Mammary epithelial cell (primary cell): ENCODE results near the gene ENDOV.

Source experiments
- EZH2 ChIP-seq: IDR thresholded peaks from 2 replicates; pipeline ENCODE4 v1.6.1; 2012; ENCODE audit warnings: low read length, inconsistent platforms, borderline replicate concordance
- TF ChIP-seq, protein P1 (sequence below), 2 donors: IDR thresholded peaks in 1 of 2; conservative IDR thresholded peaks in 1 of 2; 2 replicates each; pipeline ENCODE4 v1.5.1; 2011 to 2012; ENCODE audit warnings: inconsistent platforms in 2 of 2, low read length in 2 of 2, mild to moderate bottlenecking in 2 of 2, control low read depth in 1 of 2, low read depth in 1 of 2; ENCODE audit not compliant: insufficient read depth in 1 of 2; ENCODE audit errors: extremely low read depth in 1 of 2

- TF ChIP-seq, protein P1, sequence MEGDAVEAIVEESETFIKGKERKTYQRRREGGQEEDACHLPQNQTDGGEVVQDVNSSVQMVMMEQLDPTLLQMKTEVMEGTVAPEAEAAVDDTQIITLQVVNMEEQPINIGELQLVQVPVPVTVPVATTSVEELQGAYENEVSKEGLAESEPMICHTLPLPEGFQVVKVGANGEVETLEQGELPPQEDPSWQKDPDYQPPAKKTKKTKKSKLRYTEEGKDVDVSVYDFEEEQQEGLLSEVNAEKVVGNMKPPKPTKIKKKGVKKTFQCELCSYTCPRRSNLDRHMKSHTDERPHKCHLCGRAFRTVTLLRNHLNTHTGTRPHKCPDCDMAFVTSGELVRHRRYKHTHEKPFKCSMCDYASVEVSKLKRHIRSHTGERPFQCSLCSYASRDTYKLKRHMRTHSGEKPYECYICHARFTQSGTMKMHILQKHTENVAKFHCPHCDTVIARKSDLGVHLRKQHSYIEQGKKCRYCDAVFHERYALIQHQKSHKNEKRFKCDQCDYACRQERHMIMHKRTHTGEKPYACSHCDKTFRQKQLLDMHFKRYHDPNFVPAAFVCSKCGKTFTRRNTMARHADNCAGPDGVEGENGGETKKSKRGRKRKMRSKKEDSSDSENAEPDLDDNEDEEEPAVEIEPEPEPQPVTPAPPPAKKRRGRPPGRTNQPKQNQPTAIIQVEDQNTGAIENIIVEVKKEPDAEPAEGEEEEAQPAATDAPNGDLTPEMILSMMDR (conservative IDR thresholded peaks at IDR 0.05 in 1 of 2, IDR thresholded peaks at IDR 0.05 in 1 of 2; ENCODE audit: extremely low read depth in 1 of 2, insufficient read depth in 1 of 2, low read depth in 1 of 2, low read length in 2 of 2) = no peak
- no peak for TF ChIP-seq EZH2
Measured at GRCh38 chr17:80431246-80432195, 16.6 kb downstream of the ENDOV start.
